ENCODE data around the gene SLC17A8.

The SLC17A8 gene

GRCh38 chr12:100433701-100434100, 76.8 kb downstream of the SLC17A8 start:
- no peak for DNase-seq

GRCh38 chr12:100434177-100434576, 77.3 kb downstream of the SLC17A8 start:
- no peak for DNase-seq

DNA sequence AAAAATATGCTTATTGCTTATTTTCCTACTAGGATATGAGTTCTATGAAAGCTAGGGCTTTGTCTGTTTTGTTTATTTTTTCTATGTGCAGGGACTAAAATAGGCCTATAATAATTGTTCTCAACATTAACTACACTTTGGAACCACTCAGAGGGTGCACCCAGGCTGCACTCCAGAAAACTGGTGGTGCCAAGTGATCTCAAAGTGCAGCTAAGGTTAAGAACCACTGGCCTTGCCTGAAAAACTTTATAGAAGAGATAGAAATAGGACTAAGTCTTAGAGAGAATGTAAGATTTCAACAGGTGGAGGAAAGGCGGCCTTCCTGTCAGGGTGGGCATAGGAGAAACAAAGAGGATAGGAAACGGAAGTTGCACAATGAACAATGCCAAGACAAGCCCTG, 79.1 kb downstream of the SLC17A8 start:
- no peak for DNase-seq

DNA sequence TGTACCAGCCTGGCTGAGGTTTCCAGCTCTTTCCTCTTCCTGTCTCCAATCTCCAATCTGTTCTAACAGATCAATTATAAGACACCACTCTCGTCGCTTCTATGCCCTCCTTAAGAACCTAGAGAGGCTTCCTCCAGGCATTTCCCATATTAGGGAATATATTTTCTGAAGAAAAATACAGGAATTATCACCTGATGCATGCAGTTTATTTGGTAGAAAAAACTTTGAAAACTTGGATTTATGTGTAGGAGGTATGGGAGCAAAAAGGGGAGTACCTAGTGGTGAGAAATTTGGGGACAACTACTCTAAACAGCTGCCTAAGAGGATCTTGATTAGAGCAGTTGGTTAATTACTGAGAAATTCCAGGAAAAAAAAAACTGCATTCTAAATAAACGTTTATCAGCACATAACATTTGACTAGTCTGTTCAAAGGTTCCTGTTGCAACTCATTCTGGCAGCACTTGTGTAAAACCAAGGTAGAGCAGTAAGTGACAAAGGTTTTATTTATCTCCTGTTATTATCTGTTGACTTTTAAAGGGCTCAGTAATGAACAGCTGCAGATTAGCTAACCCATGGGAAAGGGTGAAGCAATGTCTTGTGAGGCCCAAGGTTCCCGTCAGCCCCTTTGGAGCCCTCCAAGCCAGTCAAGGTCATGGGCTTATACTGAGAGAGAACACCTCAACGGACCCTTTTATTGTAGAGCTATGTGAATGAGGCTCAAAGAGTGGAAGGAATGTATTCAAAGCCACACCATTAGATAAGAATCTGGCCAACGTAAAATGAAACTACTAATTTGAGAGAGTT, 80.4 kb downstream of the SLC17A8 start:
- DNase-seq: no peak

- no peak for DNase-seq
These were observed 82.9 kb downstream of the SLC17A8 start for GRCh38 chr12:100439797-100440196.

- no peak for DNase-seq
These were observed 85.5 kb downstream of the SLC17A8 start for GRCh38 chr12:100442403-100442802.

DNA sequence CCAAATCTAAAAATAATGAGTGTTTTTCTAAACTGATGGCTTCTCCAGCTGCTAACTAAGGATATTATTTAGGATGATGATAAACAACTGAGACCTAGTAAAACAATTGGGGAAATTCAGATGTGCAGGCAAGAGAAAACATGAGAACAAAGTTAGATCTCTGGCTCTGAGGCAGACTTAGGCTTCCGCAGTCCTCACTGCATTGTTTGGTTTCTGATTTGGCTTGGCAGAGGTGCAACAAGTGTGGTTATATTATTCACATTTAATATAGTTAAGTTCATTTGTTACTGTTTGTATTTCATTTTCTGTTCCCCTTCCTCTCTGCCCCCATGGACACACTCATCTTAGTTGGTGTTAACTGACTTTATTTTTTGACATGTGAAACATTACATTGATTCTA, 86.6 kb downstream of the SLC17A8 start:
- DNase-seq: no peak

- DNase-seq: no peak
These were observed 88.2 kb downstream of the SLC17A8 start for GRCh38 chr12:100445081-100445481.

DNA sequence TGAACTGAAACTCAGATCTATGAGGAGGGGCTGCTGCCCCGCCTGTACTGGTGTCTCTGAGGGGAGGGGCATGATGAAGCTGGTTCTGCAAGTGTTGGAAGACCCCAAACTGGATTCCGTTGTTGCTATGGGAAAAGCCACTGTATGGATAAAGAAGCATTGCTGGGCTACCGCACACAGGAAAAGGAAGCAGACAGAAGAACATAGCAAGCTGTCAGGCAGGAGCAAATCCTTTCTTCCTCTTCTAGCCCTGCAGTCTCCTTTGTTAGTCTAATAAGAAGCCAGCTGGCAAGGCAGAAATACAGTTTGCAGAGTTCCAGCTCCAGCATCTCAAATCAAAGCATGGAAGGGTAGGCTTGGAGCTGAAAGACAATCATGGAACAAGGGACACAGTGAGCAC, 90.5 kb downstream of the SLC17A8 start:
- DNase-seq: no peak

- no peak for DNase-seq
These were observed 91.8 kb downstream of the SLC17A8 start for GRCh38 chr12:100448656-100449055.

- DNase-seq: no peak
These were observed 93.9 kb downstream of the SLC17A8 start for GRCh38 chr12:100450735-100451134.

GRCh38 chr12:100453951-100454350, 97.1 kb downstream of the SLC17A8 start:
- DNase-seq: no peak

- DNase-seq: no peak
These were observed 99.0 kb downstream of the SLC17A8 start for GRCh38 chr12:100455896-100456295.

DNA sequence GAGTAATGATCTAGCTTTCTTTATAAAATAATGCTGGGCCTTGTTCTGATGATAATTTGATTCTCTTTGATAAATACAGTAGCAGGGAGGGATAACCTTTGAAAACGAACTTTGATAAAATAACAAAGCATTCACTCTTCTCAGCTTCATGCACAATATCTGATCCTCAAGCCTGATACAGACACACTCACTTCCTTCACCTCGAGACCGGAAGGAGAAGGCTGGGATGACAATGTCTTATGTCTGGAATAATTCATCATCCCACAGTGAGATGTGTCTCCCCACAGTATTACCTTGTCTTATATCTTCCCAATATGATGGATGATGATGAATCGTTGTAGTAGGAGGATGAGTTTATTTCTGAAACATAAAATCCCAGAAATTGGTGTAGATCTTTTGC, 101.3 kb downstream of the SLC17A8 start:
- DNase-seq: no peak

GRCh38 chr12:100460702-100461101, 103.8 kb downstream of the SLC17A8 start:
- no peak for DNase-seq

- no peak for DNase-seq
These were observed 104.6 kb downstream of the SLC17A8 start for GRCh38 chr12:100461330-100461973.

DNA sequence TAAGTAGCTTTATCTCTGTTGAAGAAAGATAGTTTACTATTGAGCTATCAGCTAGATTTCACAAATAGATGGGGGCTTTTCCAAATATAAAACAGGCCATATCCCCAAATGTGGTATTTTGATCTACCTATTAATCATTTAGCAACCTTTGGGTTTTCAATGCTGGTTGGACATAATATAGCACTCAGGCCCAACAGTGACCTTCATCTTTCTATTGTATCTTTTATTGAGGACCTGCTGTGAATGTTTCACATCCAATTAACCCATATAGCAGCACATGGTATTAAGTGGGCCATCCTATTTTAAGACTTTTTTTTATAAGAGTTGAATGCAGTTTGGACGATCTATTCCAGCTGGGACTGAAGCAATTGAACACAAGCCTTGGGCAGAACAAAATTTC, 106.8 kb downstream of the SLC17A8 start:
- DNase-seq: no peak

GRCh38 chr12:100464529-100464928, 107.7 kb downstream of the SLC17A8 start:
- DNase-seq: no peak

DNA sequence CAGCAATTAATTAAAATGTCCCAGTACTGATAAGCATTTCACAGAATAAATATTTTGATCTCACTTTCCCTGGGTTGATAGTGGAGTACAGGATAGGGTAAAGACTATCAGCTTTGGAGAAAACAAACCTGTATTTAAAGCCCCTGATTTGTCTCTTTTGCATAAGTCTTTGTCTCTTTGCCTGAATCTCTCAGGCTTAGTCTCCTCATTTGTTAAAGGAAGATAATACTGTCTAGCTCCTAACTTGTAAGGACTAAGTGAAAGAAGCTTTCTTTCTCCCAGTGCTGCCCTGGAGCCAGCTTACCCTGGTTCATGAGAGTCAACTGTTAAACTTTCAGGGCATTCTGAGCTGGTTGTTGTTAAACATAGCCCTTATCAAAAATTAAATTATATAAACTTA, 111.3 kb downstream of the SLC17A8 start:
- DNase-seq: no peak

All from stimulated activated CD4-positive, alpha-beta T cell treated with anti-CD3 and anti-CD28 coated beads, Interleukin-4, amount 100 ng/mL, for 4 hours (primary cell).